DMS79 treated with DMSO at 0.1 percent for 48 hours (cell line): Measurements from ENCODE around the gene SLC38A10.

Experiments
- DNase-seq: peaks from one replicate; lab custom pipeline; 2025; lab: John Stamatoyannopoulos, UW

Gene SLC38A10

DNA sequence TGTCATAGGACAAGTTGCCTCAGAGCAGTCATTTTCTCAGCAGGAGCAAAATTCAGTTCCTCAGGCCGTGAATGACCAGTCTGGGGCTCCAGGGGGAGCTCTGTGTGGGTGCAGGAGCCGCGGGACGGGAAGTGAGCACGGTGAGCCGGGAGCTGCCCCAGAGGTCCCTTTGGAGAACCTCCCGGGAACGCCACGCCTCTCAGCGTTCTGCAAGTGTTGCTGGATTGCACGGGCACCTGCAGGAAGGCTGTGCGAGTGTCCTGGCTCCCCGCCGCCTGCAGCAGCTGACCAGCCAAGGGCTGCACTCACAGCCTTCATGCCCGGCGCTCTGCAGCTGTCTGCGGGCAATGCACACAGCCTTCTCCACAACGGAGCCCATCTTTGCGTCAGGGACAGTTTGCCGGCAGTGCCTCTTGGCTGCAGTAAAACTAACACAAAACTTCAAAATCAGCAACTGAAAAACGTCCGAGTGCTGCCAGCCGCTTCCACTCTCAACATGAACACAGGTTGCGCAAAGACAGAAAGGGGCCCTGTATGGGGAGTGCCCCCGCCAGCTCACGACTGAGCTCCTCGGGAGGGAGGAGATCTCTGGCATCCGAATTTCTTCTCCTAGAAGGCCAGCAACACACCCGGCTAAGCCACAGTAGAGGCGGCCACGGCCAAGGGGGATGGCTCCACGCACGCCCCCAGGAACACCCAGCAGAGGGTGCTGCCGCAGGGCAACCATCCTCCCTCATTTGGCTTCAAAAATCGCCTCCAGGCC, 40.0 kb downstream of the SLC38A10 start:
- DNase-seq: peak; percentile 50

DNA sequence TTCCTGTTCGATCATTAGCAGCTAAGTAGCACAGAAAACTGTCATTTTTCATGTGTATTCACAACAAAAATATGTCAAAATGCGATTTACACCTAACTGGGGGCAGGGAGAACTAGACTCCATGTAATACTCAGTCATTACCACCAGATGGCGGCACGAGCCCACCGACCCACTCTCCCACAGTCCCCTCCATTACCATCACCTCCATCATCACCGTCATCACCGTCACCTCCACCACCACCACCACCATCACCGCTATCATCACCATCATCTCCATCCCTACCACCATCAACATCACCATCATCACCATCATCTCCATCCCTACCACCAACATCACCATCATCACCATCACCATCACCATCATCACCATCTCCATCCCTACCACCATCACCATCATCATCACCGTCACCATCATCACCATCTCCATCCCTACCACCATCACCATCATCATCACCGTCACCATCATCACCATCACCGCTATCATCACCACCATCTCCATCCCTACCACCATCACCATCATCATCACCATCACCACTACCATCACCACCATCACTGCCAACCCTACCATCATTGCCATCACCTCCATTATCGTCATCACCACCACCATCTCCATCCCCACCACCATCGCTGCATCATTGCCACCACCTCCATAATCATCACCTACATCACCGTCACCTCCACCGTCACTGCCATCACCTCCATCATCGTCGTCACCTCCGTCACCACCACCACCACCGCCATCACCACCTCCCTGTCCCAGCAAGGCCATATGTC, 41.6 kb downstream of the SLC38A10 start:
- DNase-seq: peak; percentile 11

DNA sequence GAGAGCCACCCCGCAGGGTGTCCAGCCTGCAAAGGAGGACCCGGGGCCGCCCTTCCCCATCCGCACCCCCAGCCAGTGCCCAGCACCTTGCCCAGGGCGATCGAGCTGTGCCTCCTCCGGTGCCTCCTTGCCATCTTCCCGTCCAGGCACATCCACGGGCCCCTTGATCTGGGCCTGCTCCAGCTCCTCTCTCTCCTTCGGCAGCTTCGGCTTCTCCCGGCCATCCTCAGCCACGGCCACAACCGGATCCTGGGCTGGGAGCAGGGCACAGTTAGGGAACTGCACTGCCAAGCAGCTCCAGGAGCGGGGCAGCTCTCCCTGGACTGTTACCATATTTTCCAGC, 42.1 kb downstream of the SLC38A10 start:
- no peak for DNase-seq

DNA sequence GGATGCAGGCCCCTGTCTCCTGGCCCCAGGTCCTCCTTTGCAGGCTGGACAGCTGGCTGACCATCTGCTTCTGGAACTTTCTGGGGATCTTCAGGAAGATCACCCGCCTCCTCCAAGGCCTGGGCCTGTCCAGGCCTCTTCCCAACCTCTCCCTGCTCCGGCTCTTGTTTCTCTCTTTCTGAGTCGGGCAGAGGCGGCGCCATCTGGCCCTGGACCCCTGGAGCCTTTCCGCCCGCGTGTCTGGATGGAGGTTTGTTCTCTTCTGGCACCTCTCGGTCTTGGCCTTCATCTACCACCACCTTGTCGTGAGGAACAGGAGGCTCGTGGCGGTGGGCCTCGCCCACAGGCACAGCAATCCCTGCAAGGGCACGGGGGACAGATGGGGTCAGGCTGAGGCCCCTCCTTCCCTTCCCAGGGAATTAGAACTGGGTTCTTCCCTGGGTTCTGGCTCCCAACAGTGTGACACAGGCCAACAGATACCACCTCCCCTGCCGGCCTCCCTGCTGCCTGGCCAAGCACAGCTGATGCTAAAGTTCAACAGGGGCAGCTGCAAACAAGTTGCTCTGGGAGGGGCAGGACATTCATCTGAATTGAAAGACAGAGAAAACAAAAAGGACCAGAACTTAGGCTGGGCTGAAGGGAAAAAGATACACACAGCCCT, 42.7 kb downstream of the SLC38A10 start:
- DNase-seq: no peak

DNA sequence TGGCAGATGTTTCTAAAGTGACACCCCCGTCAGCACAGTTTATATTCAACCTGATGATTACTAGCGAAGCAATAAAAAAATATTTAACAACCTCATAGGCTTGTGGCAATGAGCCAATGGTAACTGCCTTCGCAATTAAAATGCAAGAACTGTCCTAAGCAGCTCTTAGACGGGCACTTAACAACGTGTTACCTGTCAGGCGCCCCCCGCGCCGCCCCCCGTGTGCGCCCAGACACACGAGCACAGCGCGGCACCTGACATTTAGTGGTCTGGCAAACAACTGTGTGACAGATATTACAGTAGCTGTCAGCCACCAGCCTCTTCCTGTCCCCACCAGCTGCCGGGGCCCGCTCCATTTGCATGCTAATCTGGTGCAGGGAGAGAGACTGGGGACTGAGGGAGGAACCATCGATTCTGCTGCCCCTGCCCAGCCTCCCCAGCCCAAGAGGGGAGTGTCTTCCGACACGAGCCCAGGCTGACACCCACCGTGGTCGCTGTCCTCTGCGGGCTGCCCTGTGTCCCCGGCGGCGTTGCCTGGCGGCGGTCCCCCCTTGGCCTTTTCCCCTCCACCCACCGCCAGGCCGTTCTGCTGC, 43.3 kb downstream of the SLC38A10 start:
- peak; percentile 54 for DNase-seq

DNA sequence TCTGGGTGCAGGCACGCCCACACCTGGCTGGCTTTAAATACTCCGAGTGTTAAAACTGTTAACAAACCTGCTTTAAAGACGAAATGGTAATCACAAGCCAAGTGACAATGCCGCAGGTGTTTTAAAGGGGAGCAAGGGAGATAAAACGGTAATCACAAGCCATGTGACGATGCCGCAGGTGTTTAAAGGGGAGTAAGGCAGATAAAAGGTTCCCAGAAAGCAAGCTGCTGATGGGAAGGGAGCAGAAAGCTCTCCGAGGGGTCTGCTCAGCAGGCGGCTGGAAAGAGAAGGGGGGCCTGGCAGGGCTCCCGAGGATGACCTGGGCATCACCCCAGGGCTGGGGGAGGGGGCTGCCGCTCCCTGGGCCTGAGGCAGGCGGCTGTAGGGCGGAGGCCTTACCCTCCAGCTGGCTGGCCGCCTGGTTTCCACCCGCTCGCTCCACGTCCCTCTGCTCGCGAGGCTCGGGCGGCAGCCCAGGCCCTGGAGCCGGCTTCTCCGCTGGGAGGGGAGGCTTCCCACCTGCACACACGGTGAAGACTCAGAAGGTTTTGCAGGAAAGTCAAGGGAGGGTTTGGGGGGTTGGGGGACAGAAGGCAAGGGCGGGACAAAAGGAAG, 43.9 kb downstream of the SLC38A10 start:
- DNase-seq: peak; percentile 29

DNA sequence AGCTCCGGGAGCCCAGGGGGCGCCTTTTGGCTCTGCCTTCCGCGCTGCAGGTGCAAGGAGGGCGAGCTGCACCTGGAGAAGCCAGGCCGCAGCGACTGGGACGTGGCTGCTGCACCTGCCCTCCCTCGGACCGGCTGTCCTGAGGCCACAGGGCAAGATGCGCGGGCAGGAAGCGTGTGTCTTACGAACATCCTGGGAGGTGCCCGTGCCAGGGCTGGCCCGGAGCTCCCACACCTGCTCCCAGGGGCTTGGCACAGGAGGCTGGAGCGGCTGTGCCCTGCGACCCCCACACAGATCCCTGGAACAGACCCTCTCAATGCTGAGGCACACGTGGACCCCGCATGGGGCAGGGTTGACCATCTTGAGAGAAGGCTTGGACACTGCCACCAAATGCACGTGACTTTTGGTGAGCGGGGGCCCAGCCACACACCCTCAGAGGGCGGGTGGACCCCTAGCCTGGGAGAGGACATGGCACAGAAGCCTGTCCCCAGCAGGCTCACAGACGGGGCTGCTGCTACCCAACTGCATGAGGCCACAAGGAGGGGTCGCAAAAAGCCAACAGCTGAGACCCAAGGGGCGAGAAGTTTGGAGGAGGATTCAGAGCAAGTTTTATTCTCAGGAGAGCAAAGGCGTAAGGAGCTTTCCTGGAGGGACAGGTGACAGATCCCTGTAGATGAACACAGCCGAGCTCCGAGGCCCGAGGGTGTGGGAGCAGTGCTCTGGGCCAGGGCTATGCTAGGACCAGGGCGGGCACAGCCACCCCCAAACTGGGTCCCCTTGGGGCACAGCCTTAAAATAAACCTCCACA, 44.6 kb downstream of the SLC38A10 start:
- DNase-seq: no peak

DNA sequence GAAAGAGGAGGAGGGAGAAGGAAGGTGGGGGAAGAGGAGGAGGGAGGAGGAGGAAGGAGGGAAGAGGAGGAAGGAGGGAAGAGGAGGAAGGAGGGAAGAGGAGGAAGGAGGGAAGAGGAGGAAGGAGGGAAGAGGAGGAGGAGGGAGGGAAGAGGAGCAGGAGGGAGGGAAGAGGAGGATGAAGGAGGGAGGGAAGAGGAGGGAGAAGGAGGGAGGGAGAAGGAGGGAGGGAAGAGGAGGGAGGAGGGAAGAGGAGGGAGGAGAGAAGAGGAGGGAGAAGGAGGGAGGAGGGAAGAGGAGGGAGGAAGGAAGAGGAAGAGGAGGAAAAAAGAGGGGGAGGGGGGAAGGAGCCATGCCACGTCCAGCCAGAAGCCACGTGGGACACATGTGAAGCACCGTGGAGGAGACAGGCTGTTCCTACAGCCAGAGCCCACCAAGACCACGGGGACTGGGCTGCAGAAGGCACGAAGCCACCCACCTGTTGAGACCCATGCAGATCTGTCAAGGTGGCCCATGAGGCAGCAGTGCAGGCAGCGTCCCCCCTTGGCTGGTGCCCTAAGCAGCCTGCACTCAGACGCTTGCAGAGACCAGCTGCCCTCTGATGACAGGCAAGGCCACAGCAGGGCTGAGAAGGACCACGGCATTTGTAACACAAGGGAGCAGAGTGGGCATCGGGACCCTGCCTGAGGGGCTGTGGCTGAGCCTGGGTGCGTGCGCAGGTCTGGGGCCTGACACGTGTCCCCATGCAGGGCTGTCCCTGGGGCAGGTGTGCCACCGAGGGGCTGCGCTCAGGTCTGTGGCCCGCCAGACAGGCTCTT, 45.7 kb downstream of the SLC38A10 start:
- DNase-seq: no peak

DNA sequence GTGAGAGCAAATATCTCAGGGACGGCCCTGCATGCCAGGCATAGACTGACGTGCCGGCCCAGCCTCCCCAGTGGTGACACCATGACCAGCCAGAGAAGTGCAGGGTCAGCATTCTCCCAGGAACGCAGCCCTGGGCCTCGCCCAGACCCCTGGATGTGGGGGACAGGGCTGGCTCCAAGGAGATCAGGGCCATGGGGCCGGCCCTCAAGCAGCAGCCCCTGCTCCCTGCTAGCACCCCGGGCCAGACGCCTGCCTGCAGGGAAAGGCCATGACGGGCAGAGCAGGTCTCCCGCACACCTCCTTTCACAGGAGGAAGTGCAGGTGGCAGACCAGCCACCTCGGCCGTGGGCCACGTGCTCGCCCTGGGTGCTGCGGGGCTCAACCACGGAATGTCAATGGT, 46.5 kb downstream of the SLC38A10 start:
- no peak for DNase-seq

DNA sequence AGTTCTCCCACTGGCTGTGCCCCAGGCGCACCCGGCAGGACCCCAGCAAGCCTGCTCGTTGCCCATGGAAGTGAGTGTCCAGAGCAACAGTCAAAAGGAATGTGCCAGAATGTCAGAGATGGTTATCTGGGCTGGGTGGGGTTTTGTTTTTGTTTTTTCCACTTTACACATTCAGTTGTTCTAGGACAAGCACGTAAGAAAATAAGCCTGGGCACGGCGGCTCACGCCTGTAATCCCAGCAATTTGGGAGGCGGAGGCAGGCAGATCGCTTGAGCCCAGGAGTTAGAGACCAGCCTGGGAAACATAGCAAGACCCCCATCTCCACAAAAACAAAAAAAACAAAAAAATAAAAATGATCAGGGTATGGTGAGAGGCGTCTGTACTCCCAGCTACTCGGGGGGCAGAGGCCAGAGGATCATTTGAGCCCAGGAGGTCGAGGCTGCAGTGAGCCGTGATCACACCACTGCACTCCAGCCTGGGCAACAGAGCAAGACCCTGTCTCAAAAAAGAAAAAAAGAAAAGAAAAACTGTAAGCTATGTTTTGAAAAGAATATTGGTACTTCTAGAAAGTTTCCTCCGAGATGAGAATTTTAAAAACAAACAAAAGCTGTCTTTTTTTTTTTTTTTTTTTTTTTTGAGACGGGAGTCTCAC, 47.6 kb downstream of the SLC38A10 start:
- no peak for DNase-seq

DNA sequence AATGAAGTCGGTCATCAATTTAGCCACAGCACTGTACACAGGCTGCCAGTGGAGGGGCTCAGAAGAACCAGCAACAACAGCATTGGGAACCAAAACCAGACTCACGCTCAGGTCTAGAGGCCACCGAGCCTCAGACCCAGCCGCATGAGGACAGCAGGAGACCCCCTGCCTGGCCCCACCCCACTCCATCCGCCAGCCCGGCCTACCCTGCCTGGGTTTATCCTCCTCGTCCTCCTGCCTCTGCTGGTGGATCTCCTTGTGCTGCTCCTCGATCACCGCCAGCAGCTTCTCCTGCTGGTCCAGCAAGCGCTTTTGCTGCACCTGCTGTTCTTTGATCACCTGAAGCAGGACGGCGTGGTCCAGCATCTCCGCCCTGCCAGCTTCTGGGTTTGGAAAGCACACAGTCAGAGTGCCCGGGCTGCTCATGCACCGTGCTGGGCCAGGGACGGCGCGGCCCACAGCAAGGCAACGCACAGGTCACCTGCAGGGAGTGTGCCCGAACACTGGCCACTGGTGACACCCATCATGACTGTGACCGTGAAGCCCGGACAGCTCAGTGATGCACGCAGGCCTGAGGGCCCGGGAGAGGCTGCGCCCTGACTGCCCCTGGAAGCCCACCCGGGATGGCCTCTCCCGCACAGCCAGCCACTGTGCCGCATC, 48.3 kb downstream of the SLC38A10 start:
- DNase-seq: no peak

DNA sequence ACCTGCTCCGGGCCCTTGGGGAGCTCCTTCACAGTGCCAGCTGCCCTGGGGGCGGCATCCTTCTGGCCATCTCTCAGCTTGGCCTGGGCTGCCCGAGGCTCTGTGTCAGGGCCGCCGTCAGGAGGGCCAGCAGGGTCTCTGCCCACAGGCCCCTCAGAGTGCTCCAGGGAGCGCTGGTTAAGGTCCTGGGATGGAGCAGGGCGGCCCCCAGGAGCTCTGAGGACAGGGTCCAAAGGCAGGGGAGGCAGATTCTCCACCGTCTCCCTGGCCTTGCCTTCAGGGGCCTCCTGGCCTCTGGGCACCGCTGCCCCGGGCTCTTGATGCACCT, 48.8 kb downstream of the SLC38A10 start:
- DNase-seq: no peak

DNA sequence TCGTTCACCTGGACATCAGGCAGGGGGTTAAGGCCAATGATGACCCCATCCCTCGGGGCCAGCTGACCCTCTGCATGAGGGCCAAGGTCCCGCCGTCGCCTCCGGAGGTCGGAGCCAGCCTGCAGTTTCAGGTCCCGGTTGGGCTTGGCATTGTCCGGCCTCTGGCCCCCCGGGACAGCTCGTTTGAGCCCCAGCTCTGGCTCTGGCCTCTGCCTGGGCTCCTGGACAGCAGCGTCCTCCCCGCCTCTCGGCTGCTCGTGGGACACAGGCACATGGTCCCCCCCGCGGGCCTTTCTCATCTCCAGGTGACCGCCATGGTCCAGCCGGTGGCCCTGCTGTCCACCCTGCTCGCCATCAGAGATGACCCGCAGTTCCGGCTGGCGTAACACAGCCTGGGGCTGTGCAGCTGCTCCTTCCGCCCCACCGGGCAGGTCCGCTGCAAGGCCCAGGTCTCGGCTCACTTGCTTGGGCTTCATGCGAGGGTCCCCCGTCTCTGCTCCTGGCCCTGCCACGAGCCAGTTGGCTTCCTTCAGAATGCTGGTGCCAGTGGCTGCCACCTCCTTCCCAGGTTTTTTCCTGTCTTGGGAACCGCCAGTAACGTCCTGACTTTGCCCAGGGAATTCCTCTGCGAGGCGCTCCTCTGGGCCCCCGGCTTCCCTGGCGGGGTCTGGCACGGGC, 49.3 kb downstream of the SLC38A10 start:
- no peak for DNase-seq

DNA sequence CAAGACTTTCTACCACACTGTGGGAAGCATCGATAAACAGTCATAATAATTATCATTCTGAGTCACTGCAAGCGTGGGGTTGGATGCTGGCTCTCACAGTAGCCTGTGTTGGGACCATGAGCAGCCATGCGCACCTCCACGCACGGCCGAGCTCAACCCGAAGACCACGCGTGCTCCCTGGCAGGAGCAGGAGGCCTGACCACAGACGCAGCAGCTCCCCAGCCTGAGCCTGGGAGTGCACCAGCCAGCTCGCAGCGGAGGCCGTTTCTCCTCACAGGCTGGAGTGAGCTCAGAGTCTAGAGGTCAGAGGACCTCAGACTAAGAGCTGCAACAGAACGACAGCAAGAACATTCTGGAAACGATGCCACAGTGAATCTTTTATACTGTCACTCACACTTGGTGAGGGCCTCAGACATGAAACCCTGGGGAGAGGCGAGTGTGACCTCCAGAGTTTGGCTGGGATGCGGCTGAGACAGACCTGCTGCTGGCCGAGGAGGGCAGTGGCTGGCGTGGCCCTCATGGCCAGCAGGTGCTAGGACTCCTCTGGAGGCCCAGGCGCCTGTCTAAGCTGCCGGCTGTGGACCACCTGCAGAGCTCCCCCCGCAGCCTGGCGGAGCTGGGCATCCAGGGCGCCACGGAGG, 50.0 kb downstream of the SLC38A10 start:
- no peak for DNase-seq

DNA sequence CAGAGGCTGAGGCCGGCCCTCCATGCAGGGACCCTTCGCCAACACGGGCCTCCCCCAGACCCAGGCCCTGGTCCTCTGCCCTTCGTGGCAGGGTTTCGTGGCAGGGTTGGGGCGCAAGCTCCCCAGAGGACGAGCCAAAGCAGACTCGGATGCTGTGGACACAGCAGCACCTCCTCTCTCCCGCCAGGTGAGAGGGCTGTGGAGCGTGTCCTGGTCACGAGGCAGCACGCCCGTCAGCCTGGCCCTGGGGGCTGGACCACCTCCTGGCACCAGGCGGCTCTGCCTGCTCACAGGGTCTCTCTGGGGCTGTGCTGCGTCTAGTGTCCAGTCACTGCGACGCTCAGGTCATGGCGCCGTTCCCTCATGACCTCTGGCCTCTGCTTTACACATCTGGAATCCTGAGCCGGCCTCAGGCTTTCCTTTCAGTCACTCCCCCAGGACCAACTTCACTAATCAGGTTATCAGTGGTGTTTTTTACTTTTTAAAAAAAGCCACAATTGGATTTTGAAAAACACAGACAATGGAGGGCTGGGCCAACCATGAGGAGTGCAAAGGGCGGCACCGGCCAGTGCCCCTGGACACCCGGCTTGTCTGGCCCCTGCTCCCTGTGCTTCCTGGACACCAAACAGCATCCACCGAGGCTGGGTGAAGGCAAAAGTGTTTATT, 50.6 kb downstream of the SLC38A10 start:
- no peak for DNase-seq

DNA sequence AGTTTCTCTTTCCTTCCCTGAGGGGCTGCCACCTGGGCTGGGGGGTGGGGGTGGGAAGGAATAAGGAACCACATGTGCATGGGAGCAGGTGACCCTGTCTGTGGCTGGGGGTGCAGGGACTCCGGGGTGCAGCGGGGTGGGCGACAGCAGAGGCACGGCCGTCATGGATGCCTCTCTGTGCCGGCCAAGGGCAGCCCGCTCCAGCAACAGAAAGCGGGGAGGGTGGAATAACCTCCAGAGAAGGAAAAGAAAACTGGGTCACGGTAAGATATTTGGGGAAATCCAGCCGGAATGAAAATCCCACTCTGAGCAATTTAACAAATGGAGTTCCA, 51.8 kb downstream of the SLC38A10 start:
- no peak for DNase-seq

DNA sequence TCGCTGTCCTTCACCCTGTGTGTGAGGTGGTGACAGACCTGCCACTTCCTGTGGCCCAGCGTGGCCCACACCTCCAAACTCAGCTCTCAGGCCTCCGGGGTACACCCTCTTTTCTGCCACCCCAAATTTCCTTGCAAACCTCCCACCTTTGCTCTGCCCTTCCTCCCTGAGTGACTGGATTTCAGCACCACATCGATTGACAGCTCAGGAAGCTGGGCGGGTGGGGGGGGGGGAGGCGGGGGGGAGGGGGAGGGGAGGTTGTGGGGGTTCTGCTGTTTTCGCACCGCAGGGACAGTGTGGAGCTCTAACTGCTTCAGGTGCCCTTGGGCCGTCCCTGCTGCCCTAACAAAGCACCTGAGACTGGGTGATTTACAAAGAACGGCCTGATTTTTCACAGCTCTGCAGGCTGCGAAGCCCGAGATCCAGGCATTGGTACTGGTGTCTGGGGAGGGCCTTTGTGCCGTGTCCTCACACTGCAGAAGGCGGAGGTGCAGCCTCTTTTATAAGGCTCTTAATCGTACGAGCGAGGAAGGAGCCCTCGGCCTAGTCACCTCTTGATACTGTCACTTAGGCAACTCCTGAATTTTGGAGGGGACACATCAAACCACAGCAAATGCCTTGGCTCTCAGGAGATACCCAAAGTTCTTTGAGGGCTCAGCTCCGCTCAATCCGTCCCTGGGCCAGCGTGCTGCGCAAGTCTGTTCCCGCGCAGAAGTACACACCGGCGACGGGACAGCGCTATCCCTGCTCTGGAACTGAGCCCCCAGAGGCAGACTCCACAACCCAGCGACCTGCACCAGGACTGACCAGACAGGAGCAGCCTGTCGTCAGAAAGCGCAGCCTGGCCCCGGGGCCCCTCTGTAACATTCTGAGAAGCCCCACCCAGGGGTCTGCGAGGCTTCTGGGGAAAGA, 52.4 kb downstream of the SLC38A10 start:
- DNase-seq: no peak
